Ovary (tissue), 9 donors: ENCODE data around the gene TRA2A. TPM values are rescaled to one million over a fixed set of nuclear protein-coding genes. Genes with fewer than 3 reads are reported as not detected.

Experiments used
- DNase-seq, 5 donors: peaks; one replicate each; pipeline ENCODE4 v3.0.0-alpha.2; 2019 to 2020
- H3K27ac ChIP-seq, 2 donors: fragments of 200-600 bp; one replicate each; pipeline versions ENCODE4 v1.5.1 to v1.8.0; 2019 to 2022
- H3K27me3 ChIP-seq: fragments of 200-600 bp; one replicate; pipeline ENCODE4 v1.8.0; 2022
- H3K36me3 ChIP-seq: fragments of 200-600 bp; sonication (generic); one replicate; pipeline ENCODE4 v1.5.1; 2019
- H3K4me1 ChIP-seq: one replicate; pipeline ENCODE4 v1.8.1; 2013; ENCODE audit warnings: mild to moderate bottlenecking, moderate library complexity; ENCODE audit not compliant: insufficient read depth
- H3K4me3 ChIP-seq: fragments of 200-600 bp; sonication (generic); one replicate; pipeline ENCODE4 v1.5.1; 2017
- H3K9me3 ChIP-seq, 2 donors: fragments of 200-600 bp in 1 of 2; sonication (generic) in 1 of 2; one replicate each; pipeline versions ENCODE4 v1.5.1 to v1.8.1; 2013 to 2019; ENCODE audit warnings: mild to moderate bottlenecking in 1 of 2, moderate library complexity in 1 of 2
- CTCF ChIP-seq, 3 donors: fragments of 450-650 bp in 2 of 3; fragments of 200-600 bp in 1 of 3; IDR thresholded peaks; one replicate each; pipeline versions ENCODE4 v1.5.1 to v1.8.0; 2016 to 2022; ENCODE audit warnings: antibody characterized with exemption in 3 of 3, mild to moderate bottlenecking in 1 of 3
- EP300 ChIP-seq: sonication (generic); formaldehyde crosslinking; IDR thresholded peaks from one replicate; pipeline ENCODE4 v1.6.1; 2017; ENCODE audit warnings: antibody characterized with exemption
- POLR2A ChIP-seq: fragments of 450-650 bp; IDR thresholded peaks from one replicate; pipeline ENCODE4 v1.6.1; 2017; ENCODE audit warnings: antibody characterized with exemption, mild to moderate bottlenecking, moderate library complexity
- WGBS, 3 donors: extraction: QIAGEN DNeasy Blood & Tissue Kit in 1 of 3; methylation state at CpG; one replicate each; pipeline versions ENCODE4 v1.1.5 to v1.1.7; 2013 to 2017; 5-methylcytosine and 5-hydroxymethylcytosine counted together
- intact Hi-C, 4 donors: fragments of 100-400 bp; cut with DNase I; formaldehyde crosslinking; loops; one replicate each; pipeline versions ENCODE4 v1.11.0 to v1.15.1; 2022 to 2023
- polyA plus RNA-seq, 2 donors: library from polyadenylated mRNA; stranded (reverse); fragments of 200-250 nt in 1 of 2; fragments of 350-450 nt in 1 of 2; fragmentation: Illumina TruSeq in 1 of 2; extraction: RNeasy Lipid Tissue Mini Kit (QIAGEN cat#74804) in 1 of 2; gene quantifications; one replicate each; pipeline ENCODE4 v1.2.3, GENCODE V29; 2013 to 2014
- total RNA-seq, 7 donors: library from RNA; depleted of rRNA in 2 of 7; stranded (reverse); fragments of >200 nt in 2 of 7; fragmentation: NEBNext Ultra II Directional in 3 of 7; extraction: Animal tissue kit (Norgen Biotek cat#: 25700) in 3 of 7; gene quantifications; one replicate each; pipeline versions ENCODE4 v1.1.0 to v1.2.4, GENCODE V29; 2016 to 2023
- donor health status: DM: no; HTN: no; CAD: no; lungs with moderate emphysema.
- donor health status: DM: no; HTN: no; CAD: no.
- donor health status: Bipolar disorder and iron deficiency.
- donor health status: DM: yes; HTN: yes; CAD: no.
- donor health status: DM: no; HTN: no; CAD: no.
- donor health status: DM: yes; HTN: yes; CAD: no.

Gene TRA2A
- total and polyA plus RNA-seq, 9 donors, result 54.1 to 97.2 (median 76.6) TPM

GRCh38 chr7:23482686-23483085 is 49.1 kb downstream of the TRA2A start:
- 94 to 97% (median 95%) methylated on average over 4 of the region's 4 CpGs for WGBS, 3 donors
- no peaks in the 10 kb centered on the region for H3K27me3 ChIP-seq

GRCh38 chr7:23477962-23478866 is 53.6 kb downstream of the TRA2A start:
- WGBS, 3 donors, result 80 to 82% (median 82%) methylated on average over 6 of the region's 6 CpGs
- Histone ChIP-seq H3K4me1 (peaks cover 3% of the 10 kb centered on the region), H3K9me3 (no peaks in the 10 kb centered on the region), H3K36me3 (no peaks in the 10 kb centered on the region), H3K27ac (no peak overlapping the region), H3K27me3 (peaks cover 3% of the 10 kb centered on the region), H3K4me3 (no peak overlapping the region)
- intact Hi-C loops, result no loop called here
- TF ChIP-seq EP300, result no peak
- TF ChIP-seq CTCF (IDR thresholded peaks at IDR 0.05), result no peak
- TF ChIP-seq POLR2A, result no peak
- no peak for DNase-seq

More at GRCh38 chr7:23482686-23483085, 49.1 kb downstream of the TRA2A start:
- no peaks in the 10 kb centered on the region for H3K9me3 ChIP-seq
- no peaks in the 10 kb centered on the region for H3K4me1 ChIP-seq
- TF ChIP-seq POLR2A (no peak), CTCF (IDR thresholded peaks at IDR 0.05) (no peak), EP300 (no peak)
- H3K4me3 ChIP-seq, result no peak overlapping the region
- no peaks in the 10 kb centered on the region for H3K36me3 ChIP-seq
- no peak for DNase-seq
- H3K27ac ChIP-seq, result no peak overlapping the region
- intact Hi-C loops, result no loop called here

GRCh38 chr7:23477157-23477499 is 54.7 kb downstream of the TRA2A start:
- DNase-seq, result no peak
- 65 to 79% (median 69%) methylated on average over 1 of the region's 1 CpG for WGBS, 3 donors
- H3K27me3 ChIP-seq, result peaks cover 3% of the 10 kb centered on the region

More at GRCh38 chr7:23477157-23477499, 54.7 kb downstream of the TRA2A start:
- H3K27ac ChIP-seq, result no peak overlapping the region
- no peaks in the 10 kb centered on the region for H3K9me3 ChIP-seq
- H3K4me1 ChIP-seq, result peaks cover 3% of the 10 kb centered on the region
- TF ChIP-seq EP300, result no peak
- TF ChIP-seq CTCF (IDR thresholded peaks at IDR 0.05), result no peak
- TF ChIP-seq POLR2A, result no peak
- intact Hi-C loops, result no loop called here
- H3K36me3 ChIP-seq, result no peaks in the 10 kb centered on the region
- H3K4me3 ChIP-seq, result no peak overlapping the region
